HG02852 (cell line): Measurements from ENCODE around the gene SYNGR1.

Source experiments
- ATAC-seq: cut with Tn5 transposase; IDR thresholded peaks from one replicate; pipeline ENCODE4 v1.9.1; 2021; ENCODE audit warnings: mild to moderate bottlenecking, moderate library complexity; ENCODE audit not compliant: unreplicated experiment

Gene SYNGR1, protein sequence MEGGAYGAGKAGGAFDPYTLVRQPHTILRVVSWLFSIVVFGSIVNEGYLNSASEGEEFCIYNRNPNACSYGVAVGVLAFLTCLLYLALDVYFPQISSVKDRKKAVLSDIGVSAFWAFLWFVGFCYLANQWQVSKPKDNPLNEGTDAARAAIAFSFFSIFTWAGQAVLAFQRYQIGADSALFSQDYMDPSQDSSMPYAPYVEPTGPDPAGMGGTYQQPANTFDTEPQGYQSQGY

DNA sequence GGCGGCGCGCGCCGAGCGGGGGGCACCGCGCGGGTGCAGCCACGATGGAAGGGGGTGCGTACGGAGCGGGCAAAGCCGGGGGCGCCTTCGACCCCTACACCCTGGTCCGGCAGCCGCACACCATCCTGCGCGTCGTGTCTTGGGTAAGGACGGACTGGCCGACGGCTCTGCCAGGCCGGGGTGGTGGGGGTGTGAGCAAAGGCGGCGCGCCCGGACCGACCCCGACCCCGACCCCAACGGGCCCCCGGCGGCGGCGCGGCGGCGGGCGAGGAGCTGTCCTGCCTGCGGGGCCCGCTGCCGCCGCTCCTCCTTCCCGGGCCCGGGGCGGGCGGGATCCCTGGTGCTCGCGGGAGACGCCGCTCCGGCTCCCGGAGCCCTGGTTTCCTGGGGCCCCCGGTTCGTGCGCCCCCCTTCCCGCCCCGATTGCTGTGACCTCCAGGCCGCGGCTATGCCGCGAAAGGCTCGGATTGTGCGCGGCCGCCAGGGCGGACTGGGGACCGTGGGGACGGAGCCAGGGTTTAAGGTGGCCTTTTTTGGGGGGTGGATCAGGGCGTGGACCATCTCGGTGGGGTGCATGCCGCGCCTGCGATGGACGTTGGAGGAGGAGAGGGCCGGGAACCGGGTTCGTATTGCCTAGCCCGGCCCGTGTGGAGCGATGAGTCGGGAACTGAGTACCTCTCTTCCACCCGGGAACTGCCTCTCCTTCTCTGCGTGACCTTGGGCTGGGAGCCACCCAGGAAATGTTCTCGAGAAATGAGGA is at the start of gene SYNGR1:
SYNGR1 (plus strand) TSS at position 25 of the 760 bp plus-strand sequence; CDS start at position 45, 20 bp downstream.
- ATAC-seq = no peak

DNA sequence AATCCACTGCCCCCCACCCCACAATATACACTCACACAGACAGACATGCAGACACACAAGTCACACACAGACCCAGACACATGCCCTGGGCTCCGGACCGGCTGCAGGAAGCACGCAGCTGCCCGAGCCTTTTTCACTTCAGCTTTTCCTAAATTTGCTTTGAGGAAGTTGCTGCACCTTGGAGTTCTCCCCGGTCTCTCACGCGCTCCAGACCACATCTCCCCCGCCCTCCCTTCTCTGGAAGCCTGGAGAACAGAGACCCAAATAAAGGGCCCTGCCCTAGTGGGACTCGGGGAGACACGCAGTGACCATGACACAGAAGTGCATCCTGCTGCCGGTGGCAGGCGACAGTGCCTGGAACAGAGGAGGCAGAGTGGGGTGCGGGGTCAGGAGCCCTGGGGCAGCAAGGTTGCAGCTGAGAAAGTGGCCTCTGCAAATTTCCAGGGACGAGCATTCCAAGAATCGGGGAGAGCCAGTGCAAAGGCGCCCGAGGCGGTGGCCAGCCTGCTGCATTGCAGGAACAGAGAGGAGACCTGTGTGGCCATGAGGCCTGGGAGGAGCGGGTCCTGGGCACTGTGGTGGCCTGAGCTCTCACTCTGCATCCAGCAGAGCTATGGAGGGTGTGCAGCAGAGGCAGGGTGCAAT is 49.5 kb upstream of the SYNGR1 start:
- ATAC-seq = no peak

DNA sequence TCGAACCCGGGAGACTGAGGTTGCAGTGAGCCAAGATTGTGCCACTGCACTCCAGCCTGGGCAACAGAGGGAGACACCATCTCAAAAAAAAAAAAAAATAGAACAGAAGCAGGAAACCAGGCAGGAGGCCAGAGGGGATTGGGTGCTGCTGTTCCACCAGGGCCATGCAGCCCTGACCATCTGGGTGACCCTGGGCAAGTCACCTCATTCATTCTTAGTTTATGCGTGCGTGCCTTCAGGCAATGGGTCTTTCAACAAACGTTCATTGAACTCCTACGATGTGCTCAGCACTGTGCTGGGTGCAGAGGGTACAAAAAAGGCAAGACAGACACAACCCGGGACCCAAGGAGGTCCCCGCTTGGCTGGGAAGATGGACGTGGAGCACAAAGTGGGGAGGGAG is 48.7 kb upstream of the SYNGR1 start:
- ATAC-seq = no peak

DNA sequence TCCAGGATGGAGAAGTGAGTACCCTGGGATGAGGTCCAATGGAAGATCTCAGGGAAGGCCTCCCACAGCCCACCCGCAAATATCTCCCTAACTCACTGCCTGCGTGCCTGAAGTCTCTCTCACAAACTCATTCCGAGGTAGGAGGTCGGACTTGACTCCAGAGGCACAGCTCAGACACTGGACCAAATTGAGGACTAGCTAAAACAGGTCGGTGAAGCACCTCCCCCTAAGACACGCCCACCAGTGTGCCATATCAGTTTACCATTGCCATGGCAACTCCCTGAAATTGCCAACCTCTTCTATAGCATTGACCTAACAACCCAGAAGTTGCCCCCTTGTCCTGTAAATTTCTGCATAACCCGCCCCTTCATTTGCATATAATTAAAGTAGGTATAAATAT is 47.9 kb upstream of the SYNGR1 start:
- no peak for ATAC-seq

DNA sequence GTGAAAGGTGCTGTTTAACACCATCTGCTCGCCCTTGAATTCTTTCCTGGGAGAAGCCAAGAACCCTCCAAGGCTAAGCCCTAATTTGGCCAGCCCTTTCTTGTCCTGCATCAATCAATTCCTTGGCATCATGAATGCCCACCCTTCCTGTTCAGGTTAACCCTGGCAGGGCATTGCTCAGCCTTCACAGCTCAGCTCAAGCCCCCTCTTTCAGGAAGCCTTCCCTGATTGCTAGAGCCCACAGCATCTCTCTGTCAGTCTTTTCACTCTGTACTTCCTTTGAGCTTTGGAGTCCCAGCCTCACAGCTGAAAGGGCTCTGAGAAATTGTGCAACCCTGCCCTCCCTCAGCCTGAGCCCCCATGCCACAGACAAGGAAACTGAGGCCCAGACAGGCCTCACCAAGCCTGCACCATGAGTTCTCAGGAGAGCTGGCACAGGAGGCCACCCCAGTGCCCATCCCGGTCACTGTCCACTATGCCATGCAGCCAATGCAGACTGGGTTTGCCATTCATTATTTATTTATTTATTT is 47.3 kb upstream of the SYNGR1 start:
- no peak for ATAC-seq

DNA sequence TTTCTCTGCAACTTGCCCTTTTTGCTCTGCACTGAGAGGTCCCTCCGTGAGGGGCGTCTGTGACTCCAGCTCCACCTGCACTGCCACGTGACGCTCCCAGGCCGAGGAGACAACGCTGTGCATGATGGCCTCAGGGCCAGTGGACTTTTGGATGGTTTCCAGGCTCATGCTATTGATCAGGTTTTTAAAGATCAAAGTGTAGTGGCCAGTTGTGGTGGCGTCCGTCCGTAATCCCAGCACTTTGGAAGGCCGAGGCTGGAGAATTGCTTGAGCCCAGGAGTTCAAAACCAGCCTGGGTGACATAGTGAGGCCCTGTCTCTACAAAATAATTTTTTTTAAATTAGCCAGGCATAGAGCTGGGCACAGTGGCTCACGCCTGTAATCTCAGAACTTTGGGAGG is 46.4 kb upstream of the SYNGR1 start:
- no peak for ATAC-seq

DNA sequence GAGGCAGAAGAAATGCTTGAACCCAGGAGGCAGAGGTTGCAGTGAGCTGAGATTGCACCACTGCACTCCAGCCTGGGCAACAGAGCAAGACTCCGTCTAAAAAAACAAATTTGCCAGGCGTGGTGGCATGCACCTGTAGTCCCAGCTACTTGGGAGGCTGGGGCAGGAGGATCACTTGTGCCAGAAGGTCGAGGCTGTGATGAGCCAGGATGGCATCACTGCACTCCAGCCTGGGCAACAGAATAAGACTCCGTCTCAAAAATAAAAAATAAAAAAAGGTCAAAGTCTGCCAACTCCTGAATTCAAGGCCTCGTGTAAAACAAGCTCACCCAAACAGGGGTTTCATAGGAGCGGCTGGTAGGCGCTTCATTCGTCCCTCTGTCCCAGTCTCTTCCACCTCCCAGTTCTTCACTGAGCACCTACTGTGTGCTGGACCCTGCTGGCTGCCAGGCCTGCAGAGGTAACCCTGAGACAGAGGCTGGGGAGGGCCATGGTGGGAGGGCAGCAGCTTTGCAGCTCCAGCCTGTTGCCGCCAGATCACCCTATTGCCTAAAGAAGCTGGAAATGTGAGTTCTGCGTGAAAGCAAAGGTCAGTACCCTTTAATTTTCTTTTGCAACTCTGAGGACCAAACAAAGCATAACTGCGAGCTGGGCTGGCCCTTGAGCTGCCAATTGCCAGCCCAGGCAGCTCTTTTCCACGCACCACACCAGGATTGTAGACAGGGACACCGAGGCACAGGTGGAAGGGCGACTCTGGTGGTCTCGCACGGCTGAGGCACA is 45.7 kb upstream of the SYNGR1 start:
- no peak for ATAC-seq

DNA sequence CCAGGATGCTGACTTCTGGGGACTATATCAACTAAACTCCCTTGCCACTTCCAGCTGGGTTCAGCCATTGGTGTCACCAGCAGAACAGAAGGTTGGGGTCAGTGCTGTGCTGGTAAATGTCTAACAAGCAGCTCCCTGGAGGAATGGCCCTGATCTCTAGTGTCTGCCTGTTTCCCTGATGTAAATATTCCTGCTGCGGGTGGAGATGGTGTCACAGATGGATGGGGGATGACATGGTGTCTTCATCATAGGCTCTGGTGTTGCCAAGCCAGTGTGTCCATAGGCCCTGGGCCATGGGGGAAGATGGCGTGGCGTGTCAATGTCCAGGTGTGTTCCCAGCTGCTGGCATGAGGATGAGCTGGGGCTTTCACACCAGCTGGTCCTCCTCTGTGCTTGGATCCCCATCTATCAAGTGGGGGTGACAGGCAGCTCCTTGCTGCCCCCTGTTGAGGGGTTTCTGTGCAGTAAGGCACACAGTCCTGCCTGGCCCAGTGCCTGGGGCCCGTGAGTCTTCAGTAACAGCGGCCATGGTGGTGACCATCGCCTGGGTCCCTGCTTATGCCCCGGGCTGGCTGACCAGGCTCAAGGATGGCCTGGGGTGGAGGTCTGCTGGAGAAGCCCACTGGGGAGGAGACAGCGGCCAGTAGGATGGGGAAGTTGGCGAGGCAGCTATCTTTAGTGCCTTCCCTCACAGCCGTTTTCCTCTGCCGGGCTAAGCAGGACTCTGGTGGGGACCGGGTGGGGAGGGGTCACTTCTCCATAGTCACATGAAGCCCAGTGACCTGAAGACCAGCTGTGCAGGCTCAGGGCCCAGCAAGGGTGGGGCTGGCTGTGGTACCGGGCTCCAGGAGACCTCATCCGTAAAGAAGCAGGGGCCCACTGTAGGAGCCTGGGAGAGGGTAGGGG is 43.1 kb upstream of the SYNGR1 start:
- ATAC-seq = no peak

DNA sequence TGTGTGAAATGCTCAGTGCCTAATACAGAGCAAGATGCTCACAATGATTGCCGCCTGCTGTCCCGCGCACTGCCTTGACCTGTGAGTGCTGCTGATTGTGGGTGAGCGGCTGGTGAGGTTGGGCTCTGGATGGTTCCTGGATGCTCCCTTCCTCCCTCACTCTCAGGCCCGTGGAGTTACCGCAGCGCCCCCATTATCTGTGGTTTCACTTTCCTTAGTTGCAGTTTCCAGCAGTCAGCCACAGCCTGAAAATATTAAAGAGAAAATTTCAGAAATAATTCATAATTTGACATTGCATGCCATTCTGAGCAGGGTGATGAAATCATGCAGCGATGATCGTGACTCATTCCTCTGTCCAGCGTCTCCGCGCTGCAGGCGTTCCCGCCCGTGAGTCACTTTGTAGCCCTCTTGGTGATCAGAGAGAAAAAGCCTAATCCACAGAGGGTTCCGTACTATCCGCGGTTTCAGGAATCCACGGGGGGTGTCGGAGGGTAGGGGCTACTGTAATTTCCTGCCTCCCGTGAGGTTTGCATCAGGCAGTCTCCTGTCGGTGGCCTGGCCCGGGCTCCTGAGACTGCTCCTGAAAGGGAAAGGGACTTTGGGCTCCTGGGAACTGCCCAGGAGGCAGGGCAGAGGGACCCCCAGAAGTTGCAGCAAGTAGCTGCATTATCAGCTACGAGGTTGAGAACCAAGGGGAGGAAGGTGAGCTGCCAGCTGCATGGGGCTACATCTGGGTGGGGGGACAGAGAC is 41.0 kb upstream of the SYNGR1 start:
- no peak for ATAC-seq

DNA sequence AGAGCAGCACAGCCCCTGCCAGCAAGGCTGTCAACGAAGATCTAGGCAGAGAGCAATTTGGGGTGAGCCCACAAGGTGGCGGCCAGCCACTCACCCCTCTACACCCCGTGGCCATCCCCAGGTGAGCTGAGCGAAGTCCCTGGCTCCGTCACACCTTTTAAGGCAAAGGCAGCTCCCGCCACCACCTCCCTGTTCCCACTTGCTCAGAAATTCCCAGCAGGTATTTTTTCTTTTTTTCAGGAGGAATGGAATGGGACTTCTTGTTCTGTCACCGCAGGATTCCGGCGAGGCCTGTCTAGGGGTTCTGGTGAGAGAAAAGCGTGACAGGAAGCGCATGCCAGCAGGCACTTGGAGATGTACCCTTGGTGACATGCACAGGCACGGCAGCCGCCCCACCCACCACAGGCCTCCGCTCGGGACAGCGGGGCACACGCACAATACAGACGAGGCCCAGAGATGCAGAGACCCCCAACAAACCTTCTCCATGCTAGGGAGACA is 40.4 kb upstream of the SYNGR1 start:
- no peak for ATAC-seq

DNA sequence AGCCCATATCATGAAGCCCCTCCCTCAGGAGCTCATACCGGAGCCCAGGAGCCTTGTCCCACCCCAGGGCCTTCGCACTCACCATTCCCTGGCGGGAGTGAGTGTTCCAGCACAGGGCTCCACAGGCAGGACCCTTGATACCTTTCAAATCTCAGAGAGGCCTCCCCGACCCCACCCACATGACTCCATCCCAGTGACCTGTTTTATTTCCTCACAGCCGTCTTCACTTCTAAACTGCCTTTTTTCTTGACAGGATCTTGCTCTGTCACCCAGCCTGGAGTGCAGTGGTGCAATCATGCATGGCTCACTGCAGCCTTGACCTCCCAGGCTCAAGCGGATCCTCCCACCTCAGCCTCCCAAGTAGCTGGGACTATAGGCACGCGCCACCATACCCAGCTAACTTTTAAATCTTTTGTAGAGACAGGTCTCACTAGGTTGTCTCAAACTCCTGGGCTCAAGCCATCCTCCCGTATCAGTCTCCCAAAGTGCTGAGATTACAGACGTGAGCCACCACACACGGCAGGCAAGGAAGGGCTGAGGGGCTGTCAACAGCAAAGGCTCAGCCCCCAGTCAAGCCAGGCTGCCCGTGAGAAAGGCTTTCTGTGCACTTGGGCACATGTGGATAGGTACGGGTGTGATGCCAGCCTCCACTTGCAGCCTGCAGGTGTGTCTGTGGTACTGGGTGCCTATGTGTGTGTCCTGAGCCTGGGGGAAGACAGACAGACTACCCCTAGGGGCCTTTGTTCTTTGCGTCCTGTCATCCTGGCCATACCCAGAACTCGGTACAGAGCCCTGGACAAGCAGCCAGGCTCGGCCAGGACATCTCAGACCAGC is 39.7 kb upstream of the SYNGR1 start:
- ATAC-seq = no peak

DNA sequence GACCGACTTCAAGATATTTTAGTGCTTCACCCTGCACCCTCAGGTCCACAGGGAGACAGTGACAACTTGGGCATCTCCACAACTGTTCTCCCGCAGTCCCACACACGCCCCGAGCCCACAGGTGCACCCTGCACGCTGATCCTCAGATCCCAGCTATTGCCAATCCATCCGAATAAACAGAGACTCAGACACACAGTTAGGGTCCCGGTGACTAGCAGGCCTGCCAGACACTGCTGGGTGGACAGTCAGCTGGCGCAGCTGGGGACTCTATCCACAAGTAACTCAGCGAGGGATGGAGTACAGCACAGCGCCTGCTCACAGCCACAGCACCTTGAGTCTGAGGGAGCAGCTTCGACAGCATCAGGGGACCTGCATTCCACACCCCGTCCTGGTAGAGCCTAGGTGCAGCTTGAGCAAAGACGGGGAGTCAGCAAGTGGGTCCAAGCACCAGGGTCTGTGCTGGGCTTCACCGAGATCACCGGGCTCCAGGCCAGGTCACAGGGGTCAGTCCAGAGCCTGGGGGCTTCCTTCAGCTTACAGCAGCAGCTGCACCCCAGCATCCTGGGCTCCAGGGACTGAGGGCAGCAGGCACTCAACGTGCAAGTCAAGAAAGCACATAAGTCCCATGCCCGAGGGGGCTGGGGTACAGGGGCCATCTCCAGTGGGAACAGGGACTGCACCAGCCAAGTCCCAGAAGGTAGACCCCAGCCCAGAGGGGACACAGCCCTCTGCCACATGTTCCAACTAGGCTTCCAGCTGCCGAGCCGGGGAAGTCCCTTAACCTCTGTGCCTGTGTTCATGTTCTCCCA is 38.0 kb upstream of the SYNGR1 start:
- ATAC-seq = no peak

DNA sequence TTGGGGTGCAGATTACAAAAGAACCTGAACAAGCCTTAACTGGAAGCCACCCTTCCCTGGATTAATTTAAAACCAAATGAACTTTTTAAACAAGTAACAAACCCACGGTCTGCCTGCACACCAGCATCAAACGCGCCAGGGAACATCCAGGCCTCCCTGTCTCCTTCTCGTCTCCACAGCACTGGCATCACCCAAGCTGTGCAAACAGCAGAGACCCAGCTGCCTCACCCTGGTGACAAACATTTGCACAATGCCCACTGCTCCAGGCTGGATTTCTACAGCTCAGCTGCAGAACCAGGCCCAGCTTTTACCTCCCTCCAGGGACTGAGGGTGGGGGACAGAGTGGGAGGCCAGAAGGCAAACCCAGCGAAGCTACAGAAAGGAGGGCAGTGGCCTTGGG is 37.4 kb upstream of the SYNGR1 start:
- ATAC-seq = no peak

DNA sequence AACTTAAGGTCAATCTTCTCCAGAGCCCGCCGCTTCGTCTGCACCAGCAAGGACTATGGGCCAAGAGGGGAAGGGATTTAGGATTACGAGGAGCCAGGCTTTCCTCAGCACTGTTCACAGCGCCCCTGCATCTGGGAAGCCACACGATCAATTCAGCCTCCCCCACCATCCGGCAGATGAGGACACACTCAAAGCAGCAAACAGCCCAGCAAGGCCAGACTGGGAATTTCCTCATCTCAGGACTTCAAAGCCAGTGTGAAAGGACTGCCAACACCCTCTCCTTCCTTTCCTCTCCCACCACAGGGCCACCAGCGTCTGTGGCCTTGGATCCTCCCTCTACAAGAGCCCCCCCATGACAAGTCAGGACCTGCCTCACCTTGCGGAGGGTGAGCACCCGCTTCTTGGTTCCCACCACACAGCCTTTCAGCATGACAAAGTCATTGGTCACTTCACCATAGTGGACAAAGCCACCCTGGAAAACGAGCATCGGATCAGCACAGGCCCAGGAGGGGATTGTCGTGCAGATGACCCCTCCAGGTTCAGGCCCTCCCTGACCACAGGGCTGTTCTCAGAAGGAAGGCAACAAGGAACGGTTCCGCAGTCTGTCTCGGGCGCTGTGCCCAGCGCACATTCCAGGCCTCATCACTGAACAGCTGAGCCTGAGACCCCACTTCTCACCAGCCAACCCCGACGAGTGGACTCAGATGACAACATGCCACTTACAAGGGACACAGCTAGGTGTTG is 36.4 kb upstream of the SYNGR1 start:
- no peak for ATAC-seq

DNA sequence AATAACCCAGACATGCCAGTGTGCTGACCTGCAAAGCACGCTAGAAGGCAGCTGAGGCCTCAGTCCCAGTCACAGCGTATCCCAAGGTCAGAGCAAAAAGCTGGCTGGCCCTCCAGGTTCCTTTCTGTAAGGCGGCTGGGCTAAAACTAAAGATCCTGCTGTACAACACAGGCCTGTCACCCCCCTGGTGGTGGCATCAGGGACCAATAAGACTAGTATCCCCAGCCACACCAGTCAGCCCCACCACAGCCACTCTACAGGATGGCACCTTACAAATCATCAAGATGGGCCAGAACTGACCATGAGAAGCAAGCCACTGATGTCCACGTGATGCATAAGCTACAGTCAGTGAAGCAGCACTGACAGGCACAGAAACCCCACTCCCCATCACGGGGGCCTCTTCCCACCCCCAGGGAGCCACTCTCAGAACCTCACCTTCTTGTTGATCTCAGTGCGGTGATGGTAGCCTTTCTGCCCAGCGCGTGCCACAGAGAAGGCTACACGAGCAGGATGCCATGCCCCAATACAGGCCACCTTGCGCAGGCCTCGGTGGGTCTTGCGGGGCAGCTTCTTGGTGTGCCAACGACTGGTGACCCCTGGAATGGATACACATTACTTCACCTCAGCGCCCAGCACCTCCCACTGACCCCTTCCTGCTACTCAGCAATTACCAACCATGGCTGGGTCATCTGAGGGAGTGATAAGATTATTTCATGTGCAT is 35.4 kb upstream of the SYNGR1 start:
- ATAC-seq = no peak

DNA sequence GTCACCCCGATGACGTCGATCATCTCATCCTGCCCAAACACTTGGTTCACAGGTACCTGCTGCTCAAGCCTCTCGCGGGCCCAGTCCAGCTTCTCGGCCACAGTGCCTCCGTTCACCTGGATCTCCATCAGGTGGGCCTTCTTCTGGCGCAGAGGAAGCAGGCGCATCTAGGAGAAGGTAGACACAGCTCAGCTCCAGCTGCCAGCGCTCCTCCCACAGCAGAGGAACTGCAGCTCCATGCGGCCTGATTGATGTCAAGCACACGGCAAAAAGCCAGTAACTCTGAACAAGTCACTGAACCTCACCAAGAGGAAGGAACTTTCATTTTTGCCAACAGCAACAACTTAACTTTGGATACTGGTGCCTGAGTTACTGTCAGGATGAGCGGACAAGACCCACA is 34.4 kb upstream of the SYNGR1 start:
- ATAC-seq = no peak
